ENCODE measurements around the gene ECI1. TPM values are rescaled to one million over a fixed set of nuclear protein-coding genes. Genes with fewer than 3 reads are reported as not detected.

ECI1 gene
- total and polyA plus RNA-seq, 2 of the 4 experiments (the other 2 are of a cell fraction): 20.3 to 30.1 TPM

DNA sequence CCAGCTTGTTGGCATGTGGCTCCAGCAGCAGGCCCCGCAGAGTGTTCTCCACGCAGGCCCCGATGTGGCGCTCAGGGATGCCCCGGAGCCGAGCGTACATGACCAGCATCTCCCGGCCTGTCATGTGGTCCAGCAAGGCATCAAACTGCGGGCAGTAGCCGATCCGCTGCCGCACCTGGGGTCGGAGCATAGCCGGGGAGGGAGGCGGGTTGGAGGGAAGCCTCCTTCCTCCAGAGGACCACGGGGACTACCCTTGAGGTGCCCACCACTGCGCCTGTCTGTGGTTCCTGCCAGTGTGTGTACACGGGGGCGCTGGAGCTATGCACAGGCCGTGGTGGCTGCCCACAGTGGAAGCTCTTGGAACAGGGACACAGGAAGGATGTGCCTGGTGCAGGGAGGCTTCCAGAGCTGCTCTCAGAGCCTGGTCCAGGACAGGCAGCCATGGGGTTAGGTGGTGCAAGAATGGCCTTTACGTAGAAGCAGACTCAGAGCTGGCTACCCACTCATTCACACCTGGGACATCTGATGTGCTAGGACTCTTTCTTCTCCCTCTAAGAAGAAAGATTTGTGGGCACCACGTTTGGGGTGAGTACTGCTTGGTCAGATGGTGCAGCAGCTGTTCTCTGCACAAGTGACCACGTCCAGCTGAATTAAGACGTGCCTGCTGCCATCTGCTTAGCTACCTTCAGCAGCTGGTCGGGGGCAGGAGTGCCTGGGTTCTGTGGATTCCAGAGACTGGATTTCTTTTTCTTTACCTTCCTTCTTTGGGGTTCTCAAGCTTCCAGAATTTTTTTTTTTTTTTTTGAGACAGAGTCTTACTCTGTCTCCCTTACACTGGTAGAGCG lies 27.8 kb upstream of the ECI1 start:
- Histone ChIP-seq H3K27me3 (ENCODE audit: control insufficient read depth, insufficient read depth, low read length) (peaks cover 37% of the 10 kb centered on the region), H3K9me3 (ENCODE audit: control insufficient read depth, insufficient read depth, low read length) (no peaks in the 10 kb centered on the region), H4K91ac (ENCODE audit: insufficient read depth, low read depth, low read length) (no peak overlapping the region), H3K14ac (replicated peaks; ENCODE audit: low read depth, low read length) (no peak overlapping the region), H3K9ac (ENCODE audit: low read depth, low read length) (no peak overlapping the region), H2AFZ (replicated peaks; ENCODE audit: low read length, poor library complexity) (no peak overlapping the region), H3K79me1 (ENCODE audit: low read depth in 1 of 2, low read length in 2 of 2) (no peaks in the 10 kb centered on the region), H3K36me3 (ENCODE audit: control insufficient read depth, insufficient read depth, low read length) (no peaks in the 10 kb centered on the region), H2AK5ac (ENCODE audit: low read depth, low read length) (no peak overlapping the region), H2BK20ac (ENCODE audit: low read depth, low read length) (no peak overlapping the region), H4K8ac (ENCODE audit: low read depth in 2 of 2, low read length in 2 of 2) (no peak overlapping the region), H3K9me1 (ENCODE audit: insufficient read depth, low read length) (no peaks in the 10 kb centered on the region; the same call in 1 of the 2 replicates), H3K27ac (ENCODE audit: insufficient read depth, low read length) (no peak overlapping the region), H2AK9ac (replicated peaks; ENCODE audit: low read depth, low read length, poor library complexity) (no peak overlapping the region), H2BK120ac (ENCODE audit: low read depth, low read length) (no peak overlapping the region), H3K4me3 (ENCODE audit: insufficient read depth, low read depth, low read length) (no peak overlapping the region), H3K4ac (ENCODE audit: low read depth, low read length) (no peak overlapping the region), H3K56ac (ENCODE audit: extremely low read depth, insufficient read depth, low read length) (no peak overlapping the region), H2BK5ac (ENCODE audit: low read depth, low read length, poor library complexity, severe bottlenecking) (no peak overlapping the region), H3K18ac (ENCODE audit: low read depth, low read length) (no peak overlapping the region), H3K23ac (ENCODE audit: low read depth, low read length) (no peak overlapping the region), H2BK15ac (ENCODE audit: low read depth, low read length) (no peak overlapping the region), H4K5ac (ENCODE audit: low read depth, low read length) (no peak overlapping the region), H3K4me1 (ENCODE audit: control insufficient read depth, insufficient read depth, low read length) (no peaks in the 10 kb centered on the region), H3K4me2 (ENCODE audit: low read depth, low read length) (no peak overlapping the region), H4K20me1 (ENCODE audit: insufficient read depth, low read length) (no peaks in the 10 kb centered on the region)
- 85% methylated on average over 15 of the region's 26 CpGs; no CpG with 5 or more reads in 1 of the 2 experiments for WGBS, 2 experiments (ENCODE audit: extremely low coverage in 2 of 2, insufficient read length in 1 of 2)
- in situ Hi-C loops (cut with MboI; ENCODE audit: low sequenced_read_pairs) (loop anchor here (10.0 kb wide), 1 partner anchor 146 kb away; the partner anchor contains the start of gene CCNF), intact Hi-C loops (cut with micrococcal nuclease) (no loop called here), dilution Hi-C loops (cut with HindIII; ENCODE audit: low sequenced_read_pairs, unreplicated experiment) (no loop called here)
- DNase-seq (no peak), ATAC-seq (ENCODE audit: low read depth) (no peak)
- no peak for TF ChIP-seq SMC3 (IDR thresholded peaks at IDR 0.05; ENCODE audit: low read depth, low read length)
- no peak for TF ChIP-seq MXI1 (IDR thresholded peaks at IDR 0.05; ENCODE audit: borderline replicate concordance, low read depth, low read length)
- TF ChIP-seq POLR2A (IDR thresholded peaks at IDR 0.05; ENCODE audit: low read depth, low read length): no peak
- TF ChIP-seq, protein P1, sequence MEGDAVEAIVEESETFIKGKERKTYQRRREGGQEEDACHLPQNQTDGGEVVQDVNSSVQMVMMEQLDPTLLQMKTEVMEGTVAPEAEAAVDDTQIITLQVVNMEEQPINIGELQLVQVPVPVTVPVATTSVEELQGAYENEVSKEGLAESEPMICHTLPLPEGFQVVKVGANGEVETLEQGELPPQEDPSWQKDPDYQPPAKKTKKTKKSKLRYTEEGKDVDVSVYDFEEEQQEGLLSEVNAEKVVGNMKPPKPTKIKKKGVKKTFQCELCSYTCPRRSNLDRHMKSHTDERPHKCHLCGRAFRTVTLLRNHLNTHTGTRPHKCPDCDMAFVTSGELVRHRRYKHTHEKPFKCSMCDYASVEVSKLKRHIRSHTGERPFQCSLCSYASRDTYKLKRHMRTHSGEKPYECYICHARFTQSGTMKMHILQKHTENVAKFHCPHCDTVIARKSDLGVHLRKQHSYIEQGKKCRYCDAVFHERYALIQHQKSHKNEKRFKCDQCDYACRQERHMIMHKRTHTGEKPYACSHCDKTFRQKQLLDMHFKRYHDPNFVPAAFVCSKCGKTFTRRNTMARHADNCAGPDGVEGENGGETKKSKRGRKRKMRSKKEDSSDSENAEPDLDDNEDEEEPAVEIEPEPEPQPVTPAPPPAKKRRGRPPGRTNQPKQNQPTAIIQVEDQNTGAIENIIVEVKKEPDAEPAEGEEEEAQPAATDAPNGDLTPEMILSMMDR (conservative IDR thresholded peaks at IDR 0.05; ENCODE audit: low read depth, low read length): no peak
- TF ChIP-seq FOS (IDR thresholded peaks at IDR 0.05; ENCODE audit: low read depth, low read length): no peak
- no peak for TF ChIP-seq MAFK (IDR thresholded peaks at IDR 0.05; ENCODE audit: low read depth, low read length)
- no peak for TF ChIP-seq NFE2L2 (IDR thresholded peaks at IDR 0.05; ENCODE audit: low read depth, low read length)
- no peak for TF ChIP-seq USF2 (IDR thresholded peaks at IDR 0.05; ENCODE audit: low read depth, low read length)
- TF ChIP-seq MAZ (IDR thresholded peaks at IDR 0.05; ENCODE audit: borderline replicate concordance, low read depth, low read length): no peak
- no peak for TF ChIP-seq RCOR1 (IDR thresholded peaks at IDR 0.05; ENCODE audit: insufficient replicate concordance, low read length)
- TF ChIP-seq CEBPB (IDR thresholded peaks at IDR 0.05; ENCODE audit: low read depth, low read length): no peak
- no peak for TF ChIP-seq CHD1 (IDR thresholded peaks at IDR 0.05; ENCODE audit: low read depth, low read length)
- no peak for TF ChIP-seq RAD21 (IDR thresholded peaks at IDR 0.05; ENCODE audit: low read length)
- TF ChIP-seq RFX5 (IDR thresholded peaks at IDR 0.05; ENCODE audit: low read depth, low read length): no peak
- ChIA-PET CTCF (interaction anchor here (0.6 kb wide), 1 partner anchor 14 kb away, joined by 3 read pairs; no protein-coding TSS in a partner anchor), POLR2A (ENCODE audit: unreplicated experiment) (interaction anchor here (0.5 kb wide), 1 partner anchor 158 kb away, joined by 4 read pairs; no protein-coding TSS in a partner anchor)
- BruUV-seq (replicated peaks): no TSS peak

Measured in IMR-90 (cell line).